Measurements from ENCODE around the gene IDI1.

The IDI1 gene

DNA sequence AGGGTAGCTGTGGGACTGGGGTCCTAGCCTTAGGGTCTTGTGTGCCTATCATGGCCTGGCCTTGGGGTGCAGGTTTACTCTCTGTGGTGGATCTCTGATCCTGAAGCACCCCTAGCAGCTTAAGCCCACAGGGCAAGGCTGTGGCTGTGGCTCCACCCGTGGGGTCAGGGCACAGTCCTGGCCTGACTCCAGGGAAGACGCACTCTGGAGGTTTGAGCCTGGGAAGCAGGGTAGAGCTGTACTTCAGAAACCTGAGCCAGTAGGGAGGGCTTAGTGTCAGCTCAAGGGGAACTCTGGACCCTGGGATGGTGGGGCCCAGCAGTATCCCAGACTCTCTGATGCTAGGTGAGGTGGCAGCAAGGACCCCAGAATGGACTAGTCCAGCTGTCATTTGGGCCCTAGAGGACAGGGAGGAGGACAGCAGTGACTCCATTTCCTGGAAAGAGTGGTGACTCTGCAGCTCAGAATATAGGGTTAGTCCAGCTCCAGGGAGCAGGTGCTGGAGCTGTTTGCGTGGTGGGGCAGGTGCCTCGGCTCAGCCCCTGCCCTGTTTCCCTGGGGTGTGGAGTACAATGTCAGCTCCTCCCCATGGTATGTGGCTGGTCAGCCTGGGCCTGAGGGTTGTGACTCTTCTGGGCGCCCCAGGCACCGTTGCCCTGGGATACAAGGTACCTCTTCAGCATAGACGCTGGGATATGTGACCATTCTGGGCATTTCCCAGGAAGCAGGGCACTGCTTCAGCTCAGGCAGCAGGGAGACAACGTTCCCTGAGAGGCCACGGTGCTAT, 44.8 kb downstream of the IDI1 start:
- no peak overlapping the region for H3K27ac Mint-ChIP-seq
- H3K9me3 Mint-ChIP-seq = no peaks in the 10 kb centered on the region
- peaks cover 9% of the 10 kb centered on the region for H3K4me1 Mint-ChIP-seq
- no peaks in the 10 kb centered on the region for H3K27me3 Mint-ChIP-seq
- H3K4me3 Mint-ChIP-seq = no peak overlapping the region
- DNase-seq (no peak), ATAC-seq (peak; percentile 10)
- H3K36me3 Mint-ChIP-seq (ENCODE audit: low read depth) = peaks cover 83% of the 10 kb centered on the region

DNA sequence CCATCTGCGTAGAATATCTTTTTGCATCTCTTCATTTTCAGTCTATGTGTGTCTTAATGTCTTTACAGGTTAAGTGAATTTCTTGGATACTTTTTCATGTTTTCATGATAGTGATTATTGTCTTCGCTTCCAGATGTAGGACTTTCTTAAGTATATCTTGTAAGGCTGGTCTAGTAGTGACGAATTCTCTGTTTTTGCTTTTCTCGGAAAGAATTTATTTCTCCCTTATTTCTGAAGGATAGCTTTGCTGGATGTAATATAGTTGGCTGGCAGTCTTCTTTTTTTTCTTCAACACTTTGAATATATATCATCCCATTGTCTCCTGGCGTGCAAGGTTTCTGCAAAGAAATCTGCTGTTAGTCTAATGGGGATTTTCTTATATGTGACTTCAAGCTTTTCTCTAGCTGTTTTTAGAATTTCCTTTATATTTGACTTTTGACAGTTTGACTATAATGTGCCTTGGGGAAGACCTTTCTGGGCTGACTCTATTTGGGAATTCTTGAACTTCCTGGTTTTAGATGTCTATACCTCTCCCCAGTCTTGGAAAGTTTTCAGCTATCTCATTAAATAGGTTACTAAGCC, 46.4 kb downstream of the IDI1 start:
- H3K27ac Mint-ChIP-seq = no peak overlapping the region
- H3K27me3 Mint-ChIP-seq = no peaks in the 10 kb centered on the region
- no peaks in the 10 kb centered on the region for H3K9me3 Mint-ChIP-seq
- DNase-seq = no peak
- H3K36me3 Mint-ChIP-seq (ENCODE audit: low read depth) = peaks cover 83% of the 10 kb centered on the region
- no peak overlapping the region for H3K4me3 Mint-ChIP-seq
- H3K4me1 Mint-ChIP-seq = peaks cover 6% of the 10 kb centered on the region
- ATAC-seq = no peak

DNA sequence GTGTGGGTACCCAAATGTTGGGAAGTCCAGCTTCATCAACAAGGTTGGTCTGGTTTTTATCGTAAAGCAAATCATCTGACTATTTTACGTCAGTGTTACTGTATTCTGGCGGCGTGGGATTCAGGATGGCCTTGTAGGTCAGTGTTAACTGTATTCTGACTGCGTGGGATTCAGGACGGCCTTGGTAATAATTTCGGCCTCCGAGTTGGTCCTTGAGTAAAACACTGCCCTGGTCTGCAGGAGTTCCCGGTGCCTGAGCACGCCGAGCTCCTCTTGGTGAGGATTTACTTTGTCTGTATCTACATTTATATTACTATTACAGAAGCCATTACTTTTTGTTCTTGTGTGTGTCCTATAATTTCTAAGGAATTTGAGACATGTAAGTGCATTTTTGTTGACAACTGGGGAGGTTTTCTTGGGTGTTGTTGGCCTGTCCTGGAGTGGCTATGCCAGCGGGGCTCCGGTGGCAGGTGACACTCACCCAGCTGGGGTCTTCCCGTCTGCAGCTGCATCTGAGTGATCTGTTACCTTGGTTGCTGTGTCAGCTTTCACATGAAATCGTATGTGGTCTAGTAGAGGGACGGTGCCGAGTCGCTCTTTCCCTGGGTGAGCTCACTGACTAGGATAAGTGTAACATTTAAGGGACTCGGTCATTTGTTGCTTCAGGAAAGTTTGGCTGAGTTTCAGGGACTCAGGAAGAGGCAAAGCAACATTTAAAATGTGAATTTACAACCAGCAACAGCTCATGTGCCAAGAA, 51.5 kb downstream of the IDI1 start:
- Mint-ChIP-seq H3K27me3 (no peaks in the 10 kb centered on the region), H3K4me1 (peaks cover 6% of the 10 kb centered on the region), H3K27ac (no peak overlapping the region), H3K4me3 (no peak overlapping the region), H3K9me3 (no peaks in the 10 kb centered on the region), H3K36me3 (ENCODE audit: low read depth) (peaks cover 90% of the 10 kb centered on the region)
- DNase-seq (no peak), ATAC-seq (no peak)

DNA sequence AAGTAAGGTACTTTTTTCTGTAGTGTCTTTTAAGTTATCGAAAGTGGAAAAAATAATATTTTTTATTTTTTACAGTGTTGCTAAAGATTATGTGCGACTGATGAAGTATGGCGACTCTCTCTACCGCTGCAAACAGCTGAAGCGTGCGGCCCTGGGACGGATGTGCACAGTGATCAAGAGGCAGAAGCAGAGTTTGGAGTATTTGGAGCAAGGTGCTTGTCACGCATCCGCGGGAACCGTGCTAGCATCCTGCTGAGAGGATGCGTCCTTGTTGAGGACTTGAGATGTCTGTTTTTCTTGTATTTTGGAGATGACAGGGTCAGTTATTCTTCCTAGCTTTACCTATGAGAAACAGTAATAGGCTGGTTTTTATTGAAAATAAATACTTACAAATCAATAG, 52.9 kb downstream of the IDI1 start:
- no peaks in the 10 kb centered on the region for H3K9me3 Mint-ChIP-seq
- no peak overlapping the region for H3K4me3 Mint-ChIP-seq
- peaks cover 9% of the 10 kb centered on the region for H3K4me1 Mint-ChIP-seq
- DNase-seq = no peak
- no peaks in the 10 kb centered on the region for H3K27me3 Mint-ChIP-seq
- no peak overlapping the region for H3K27ac Mint-ChIP-seq
- no peak for ATAC-seq
- peaks cover 84% of the 10 kb centered on the region for H3K36me3 Mint-ChIP-seq (ENCODE audit: low read depth)

DNA sequence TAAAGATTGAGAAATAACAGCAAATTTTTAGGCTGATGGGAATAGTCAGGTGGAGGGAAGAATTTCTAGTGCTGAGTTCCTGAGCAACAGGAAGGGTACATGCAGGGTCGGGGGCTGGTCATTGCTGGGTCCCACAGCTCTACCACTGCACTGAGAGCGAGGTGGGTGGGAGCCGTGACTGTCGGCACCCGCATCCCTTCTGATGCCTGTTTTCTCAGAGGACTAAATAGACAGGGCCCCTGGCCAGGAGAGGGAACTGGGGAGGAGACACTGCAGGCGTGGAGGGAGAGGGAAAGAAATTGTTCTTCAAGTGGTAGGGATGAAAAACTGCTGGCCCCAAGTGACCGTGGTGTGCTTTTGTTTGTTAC, 53.4 kb downstream of the IDI1 start:
- Mint-ChIP-seq H3K27me3 (no peaks in the 10 kb centered on the region), H3K36me3 (ENCODE audit: low read depth) (peaks cover 84% of the 10 kb centered on the region), H3K4me3 (no peak overlapping the region), H3K9me3 (no peaks in the 10 kb centered on the region), H3K4me1 (peaks cover 14% of the 10 kb centered on the region), H3K27ac (no peak overlapping the region)
- DNase-seq (no peak), ATAC-seq (no peak)

DNA sequence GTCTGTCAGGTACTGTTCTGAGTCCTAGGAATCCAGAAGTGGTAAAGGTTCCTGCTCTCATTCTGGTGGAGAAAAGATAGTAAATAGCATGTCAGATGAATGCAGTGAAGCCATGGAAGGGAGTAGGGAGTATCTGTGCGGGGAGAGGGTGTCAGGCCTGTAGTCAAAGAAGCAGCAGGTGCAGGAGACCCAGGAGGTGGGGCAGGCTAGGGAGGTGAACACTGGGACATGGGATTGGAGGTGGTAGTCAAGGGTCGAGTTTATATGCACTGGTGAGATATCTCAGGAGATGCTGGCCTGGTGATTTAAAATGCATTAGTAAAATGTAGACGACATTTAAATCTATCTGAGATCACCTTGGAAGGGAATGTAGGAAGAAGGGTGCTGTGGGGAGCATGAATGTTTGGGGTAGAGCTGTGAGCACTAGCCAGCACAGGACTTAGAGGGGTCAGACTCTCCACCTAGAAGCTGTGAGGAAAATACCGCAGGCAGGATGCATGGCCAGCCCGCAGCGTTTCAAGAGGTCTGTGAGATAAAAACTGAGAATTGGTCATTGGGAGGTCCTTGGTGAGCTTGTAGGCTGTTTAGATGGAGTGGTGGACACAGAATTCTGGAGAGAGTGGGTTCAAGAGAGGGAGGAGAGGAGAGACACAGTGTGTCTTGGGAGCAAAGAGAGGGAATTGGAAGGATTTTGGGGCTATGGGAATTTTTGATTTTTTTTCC, 53.9 kb downstream of the IDI1 start:
- no peak overlapping the region for H3K27ac Mint-ChIP-seq
- DNase-seq (no peak), ATAC-seq (no peak)
- no peak overlapping the region for H3K4me3 Mint-ChIP-seq
- H3K9me3 Mint-ChIP-seq = no peaks in the 10 kb centered on the region
- H3K4me1 Mint-ChIP-seq = peaks cover 17% of the 10 kb centered on the region
- peaks cover 85% of the 10 kb centered on the region for H3K36me3 Mint-ChIP-seq (ENCODE audit: low read depth)
- no peaks in the 10 kb centered on the region for H3K27me3 Mint-ChIP-seq

DNA sequence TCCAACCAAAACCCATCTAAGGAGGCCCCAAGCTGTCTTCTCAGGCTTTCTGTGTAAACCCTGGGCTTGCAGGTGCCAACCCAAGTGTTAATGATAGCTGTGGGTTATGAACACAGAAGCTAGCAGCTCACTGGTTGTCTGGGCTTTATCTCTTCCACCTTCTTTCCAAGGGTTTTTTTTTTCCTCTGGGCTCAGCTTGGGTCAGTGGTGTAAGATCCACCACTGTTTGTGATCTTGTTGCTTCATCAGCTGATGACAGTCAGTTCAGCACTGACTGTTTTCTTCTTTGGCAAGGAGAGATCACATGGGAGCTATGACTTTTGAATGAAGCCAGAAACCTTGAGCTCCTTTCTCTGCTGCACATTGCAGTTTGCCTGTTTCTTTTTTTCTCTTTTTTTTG, 56.0 kb downstream of the IDI1 start:
- H3K27ac Mint-ChIP-seq = no peak overlapping the region
- no peak overlapping the region for H3K4me3 Mint-ChIP-seq
- ATAC-seq = no peak
- H3K4me1 Mint-ChIP-seq = peaks cover 31% of the 10 kb centered on the region
- no peak for DNase-seq
- H3K9me3 Mint-ChIP-seq = no peaks in the 10 kb centered on the region
- no peaks in the 10 kb centered on the region for H3K27me3 Mint-ChIP-seq
- H3K36me3 Mint-ChIP-seq (ENCODE audit: low read depth) = peaks cover 81% of the 10 kb centered on the region

DNA sequence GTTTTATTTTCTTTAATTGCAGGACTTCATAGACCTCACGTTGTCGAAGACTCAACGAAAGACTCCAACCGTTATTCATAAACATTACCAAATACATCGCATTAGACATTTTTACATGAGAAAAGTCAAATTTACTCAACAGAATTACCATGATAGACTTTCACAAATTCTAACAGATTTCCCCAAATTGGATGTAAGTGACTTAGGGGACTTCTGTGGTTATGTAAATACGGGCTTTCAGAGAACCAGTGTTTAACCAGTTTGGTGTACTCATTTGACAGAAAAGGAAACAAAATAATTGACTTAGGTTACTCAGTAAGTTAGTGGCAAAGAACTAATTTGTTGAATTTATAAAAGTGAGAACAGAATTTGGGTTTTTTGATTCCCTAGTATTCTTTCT, 56.5 kb downstream of the IDI1 start:
- Mint-ChIP-seq H3K4me1 (peaks cover 31% of the 10 kb centered on the region), H3K27ac (peak overlapping the region; percentile 52), H3K27me3 (no peaks in the 10 kb centered on the region), H3K4me3 (no peak overlapping the region), H3K9me3 (no peaks in the 10 kb centered on the region), H3K36me3 (ENCODE audit: low read depth) (peaks cover 77% of the 10 kb centered on the region)
- DNase-seq = no peak
- no peak for ATAC-seq

DNA sequence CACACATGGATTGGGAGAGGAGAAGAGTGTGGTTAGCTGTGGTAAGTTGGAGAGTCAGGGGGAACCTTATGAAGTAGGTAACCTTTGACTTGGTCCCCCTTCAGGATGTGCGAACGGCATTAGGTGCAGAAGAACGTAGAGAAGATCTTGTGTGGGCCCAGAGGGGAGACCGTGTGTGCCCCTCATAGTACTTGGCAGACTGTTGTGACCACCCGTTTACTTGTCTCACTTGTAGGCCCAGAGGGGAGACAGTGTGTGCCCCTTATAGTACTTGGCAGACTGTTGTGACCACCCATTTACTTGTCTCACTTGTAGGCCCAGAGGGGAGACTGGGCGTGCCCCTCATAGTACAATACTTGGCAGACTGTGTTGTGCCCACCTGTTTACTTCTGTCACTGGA, 58.1 kb downstream of the IDI1 start:
- H3K36me3 Mint-ChIP-seq (ENCODE audit: low read depth) = peaks cover 63% of the 10 kb centered on the region

More for the DNA sequence above, 58.1 kb downstream of the IDI1 start:
- peak overlapping the region; percentile 67 for H3K27ac Mint-ChIP-seq
- H3K4me3 Mint-ChIP-seq = peak overlapping the region; percentile 97
- DNase-seq = no peak
- H3K4me1 Mint-ChIP-seq = peaks cover 39% of the 10 kb centered on the region
- H3K27me3 Mint-ChIP-seq = no peaks in the 10 kb centered on the region
- no peak for ATAC-seq
- H3K9me3 Mint-ChIP-seq = no peaks in the 10 kb centered on the region

Data from activated naive CD8-positive, alpha-beta T cell treated with anti-CD3 and anti-CD28 coated beads, Interleukin-2, amount 50 U/mL, for 24 hours (primary cell).